RWPE2 (cell line): ENCODE data around the gene EEF2K.
"Not testable (repeated sequence)": the region's sequence is repeated elsewhere in the genome, so short reads cannot be mapped to it uniquely, and the experiment has no call there.

Source experiments
- ATAC-seq: fragments of 200-7000 bp; cut with Tn5 transposase; 3 replicates; pipeline ENCODE4 v1.9.1; 2021; ENCODE audit warnings: low read depth
- DNase-seq: peaks from one replicate; pipeline ENCODE4 v3.0.0-alpha.2; 2020; ENCODE audit warnings: low spot score
- H3K27ac ChIP-seq: fragments of 450-650 bp; 2 replicates; pipeline ENCODE4 v1.5.1; 2017; ENCODE audit warnings: mild to moderate bottlenecking; ENCODE audit not compliant: poor library complexity, severe bottlenecking
- H3K27me3 ChIP-seq: fragments of 250-450 bp; sonication (Bioruptor Pico); 2 replicates; pipeline ENCODE4 v1.5.1; 2021; ENCODE audit warnings: mild to moderate bottlenecking, moderate library complexity; ENCODE audit not compliant: insufficient read depth, poor library complexity, severe bottlenecking
- H3K36me3 ChIP-seq: fragments of 250-450 bp; sonication (Bioruptor Pico); 2 replicates; pipeline ENCODE4 v1.5.1; 2020; ENCODE audit warnings: low read depth, mild to moderate bottlenecking, moderate library complexity
- H3K4me1 ChIP-seq: fragments of 250-450 bp; sonication (Bioruptor Pico); 2 replicates; pipeline ENCODE4 v1.5.1; 2021; ENCODE audit warnings: mild to moderate bottlenecking, moderate library complexity; ENCODE audit not compliant: insufficient read depth, poor library complexity, severe bottlenecking
- H3K4me3 ChIP-seq: fragments of 250-450 bp; sonication (Bioruptor Pico); 2 replicates; pipeline ENCODE4 v1.5.1; 2021; ENCODE audit warnings: mild to moderate bottlenecking, moderate library complexity; ENCODE audit not compliant: severe bottlenecking
- H3K9me3 ChIP-seq: fragments of 250-450 bp; sonication (Bioruptor Pico); 2 replicates; pipeline ENCODE4 v1.5.1; 2021; ENCODE audit warnings: mild to moderate bottlenecking, moderate library complexity; ENCODE audit not compliant: severe bottlenecking
- TF ChIP-seq, protein P1 (sequence below): fragments of 450-650 bp; IDR thresholded peaks from one replicate; pipeline ENCODE4 v1.5.1; 2017; ENCODE audit warnings: mild to moderate bottlenecking, moderate library complexity; ENCODE audit not compliant: poor library complexity, severe bottlenecking

EEF2K gene

DNA sequence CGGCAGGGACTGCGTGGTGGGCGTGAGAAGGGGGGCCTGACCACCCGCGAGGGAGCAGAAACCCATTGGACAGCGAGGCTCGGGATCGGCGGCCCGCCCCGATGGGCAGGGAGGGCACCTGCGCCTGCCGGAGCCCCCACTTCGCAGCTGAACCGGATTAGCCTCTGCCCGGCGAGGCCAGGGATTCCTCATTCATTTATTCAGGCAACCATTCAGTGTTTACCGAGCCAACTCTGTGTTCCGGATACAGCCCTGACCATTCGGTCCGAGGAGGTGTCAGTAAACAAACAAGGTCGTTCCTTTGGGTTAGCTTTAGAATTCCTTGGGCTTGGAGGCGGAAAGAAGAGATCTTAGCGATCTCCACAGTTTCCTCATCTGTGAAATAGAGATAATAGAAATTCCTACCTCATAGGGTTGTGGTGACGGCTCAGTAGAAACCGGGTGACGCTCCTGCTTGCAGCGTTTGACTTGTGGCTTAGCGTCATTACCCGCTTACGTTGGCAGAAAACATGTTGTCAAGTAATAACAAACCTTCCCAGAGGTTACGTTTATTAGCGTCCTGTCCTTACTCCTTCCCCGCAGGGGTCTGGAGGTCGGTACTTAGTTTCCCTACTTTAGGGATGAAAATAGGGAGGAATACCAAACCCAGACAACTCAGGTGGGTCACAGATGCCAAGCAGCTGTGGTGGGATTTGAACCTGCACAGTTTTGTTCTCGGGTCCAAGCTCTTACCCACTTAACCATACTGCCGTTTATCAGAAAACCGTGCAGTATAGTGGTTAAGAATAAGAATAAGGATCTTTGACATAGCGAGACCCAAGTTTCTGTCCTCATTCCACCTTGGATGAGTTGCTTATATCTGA lies 92.0 kb downstream of the EEF2K start:
- no peaks in the 10 kb centered on the region for H3K4me1 ChIP-seq
- peak; percentile 54 for ATAC-seq
- peak overlapping the region; percentile 80 for H3K4me3 ChIP-seq
- H3K9me3 ChIP-seq, result no peaks in the 10 kb centered on the region
- H3K36me3 ChIP-seq, result peaks cover 4% of the 10 kb centered on the region
- H3K27ac ChIP-seq, result peak overlapping the region; percentile 74
- no peaks in the 10 kb centered on the region for H3K27me3 ChIP-seq
- DNase-seq, result no peak
- TF ChIP-seq, protein P1, sequence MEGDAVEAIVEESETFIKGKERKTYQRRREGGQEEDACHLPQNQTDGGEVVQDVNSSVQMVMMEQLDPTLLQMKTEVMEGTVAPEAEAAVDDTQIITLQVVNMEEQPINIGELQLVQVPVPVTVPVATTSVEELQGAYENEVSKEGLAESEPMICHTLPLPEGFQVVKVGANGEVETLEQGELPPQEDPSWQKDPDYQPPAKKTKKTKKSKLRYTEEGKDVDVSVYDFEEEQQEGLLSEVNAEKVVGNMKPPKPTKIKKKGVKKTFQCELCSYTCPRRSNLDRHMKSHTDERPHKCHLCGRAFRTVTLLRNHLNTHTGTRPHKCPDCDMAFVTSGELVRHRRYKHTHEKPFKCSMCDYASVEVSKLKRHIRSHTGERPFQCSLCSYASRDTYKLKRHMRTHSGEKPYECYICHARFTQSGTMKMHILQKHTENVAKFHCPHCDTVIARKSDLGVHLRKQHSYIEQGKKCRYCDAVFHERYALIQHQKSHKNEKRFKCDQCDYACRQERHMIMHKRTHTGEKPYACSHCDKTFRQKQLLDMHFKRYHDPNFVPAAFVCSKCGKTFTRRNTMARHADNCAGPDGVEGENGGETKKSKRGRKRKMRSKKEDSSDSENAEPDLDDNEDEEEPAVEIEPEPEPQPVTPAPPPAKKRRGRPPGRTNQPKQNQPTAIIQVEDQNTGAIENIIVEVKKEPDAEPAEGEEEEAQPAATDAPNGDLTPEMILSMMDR, result no peak

DNA sequence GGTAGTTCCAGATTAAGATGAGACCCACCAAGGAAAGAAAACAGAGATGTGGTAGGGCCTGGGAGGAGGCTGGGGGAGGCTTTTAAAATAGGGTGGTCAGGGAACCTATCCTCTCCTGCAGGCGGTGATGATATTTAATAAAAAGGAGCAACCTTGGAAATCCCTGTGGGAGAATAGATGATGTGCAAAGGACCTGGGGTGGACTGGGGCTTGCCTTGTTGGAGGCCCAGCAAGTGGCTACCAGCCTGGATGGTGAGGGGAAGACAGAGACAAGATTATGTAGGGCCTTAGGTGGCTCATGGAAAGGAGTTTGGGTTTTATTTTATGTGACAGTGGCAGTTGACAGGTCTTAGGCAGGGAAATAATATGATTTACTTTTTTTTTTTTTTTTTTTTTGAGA lies 93.0 kb downstream of the EEF2K start:
- H3K27me3 ChIP-seq, result no peaks in the 10 kb centered on the region
- H3K4me1 ChIP-seq, result no peaks in the 10 kb centered on the region
- peak overlapping the region; percentile 74 for H3K27ac ChIP-seq
- no peak overlapping the region for H3K4me3 ChIP-seq
- H3K36me3 ChIP-seq, result peaks cover 8% of the 10 kb centered on the region
- TF ChIP-seq, protein P1, result no peak
- H3K9me3 ChIP-seq, result no peaks in the 10 kb centered on the region
- no peak for ATAC-seq
- no peak for DNase-seq

DNA sequence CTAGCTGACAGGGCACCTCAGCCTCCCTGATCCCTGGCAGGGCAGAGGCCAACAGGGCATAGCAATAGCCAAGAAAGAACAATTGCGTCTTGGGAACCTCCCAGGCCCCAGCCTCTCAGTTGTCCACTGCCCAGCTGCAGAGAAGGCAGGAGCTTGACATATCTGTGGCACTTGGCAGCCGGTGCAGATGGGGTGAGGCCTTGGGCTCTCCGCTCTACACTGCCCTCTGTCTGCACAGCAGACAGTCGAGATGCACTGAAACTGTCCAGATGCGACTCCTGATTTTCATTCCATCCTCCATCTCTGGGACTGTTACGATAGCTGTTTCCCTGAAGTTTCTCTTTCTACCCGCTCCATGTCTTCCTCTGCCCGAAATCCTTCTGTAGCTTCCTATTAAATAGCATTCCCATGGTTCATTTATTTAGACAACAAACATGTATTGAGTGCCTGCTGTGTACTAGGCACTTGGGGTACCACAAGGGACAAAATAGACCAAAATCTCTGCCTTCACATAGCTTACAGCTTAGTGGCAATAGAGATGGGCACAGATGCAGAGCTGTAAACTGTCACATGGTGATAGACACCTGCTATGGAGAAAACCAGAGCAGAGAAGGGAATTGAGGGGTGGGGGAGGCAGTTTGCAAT lies 94.5 kb downstream of the EEF2K start:
- no peak overlapping the region for H3K27ac ChIP-seq
- TF ChIP-seq, protein P1, result peak; percentile 70
- no peaks in the 10 kb centered on the region for H3K9me3 ChIP-seq
- no peaks in the 10 kb centered on the region for H3K27me3 ChIP-seq
- ATAC-seq, result no peak
- no peaks in the 10 kb centered on the region for H3K4me1 ChIP-seq
- no peak overlapping the region for H3K4me3 ChIP-seq
- peaks cover 21% of the 10 kb centered on the region for H3K36me3 ChIP-seq
- no peak for DNase-seq

DNA sequence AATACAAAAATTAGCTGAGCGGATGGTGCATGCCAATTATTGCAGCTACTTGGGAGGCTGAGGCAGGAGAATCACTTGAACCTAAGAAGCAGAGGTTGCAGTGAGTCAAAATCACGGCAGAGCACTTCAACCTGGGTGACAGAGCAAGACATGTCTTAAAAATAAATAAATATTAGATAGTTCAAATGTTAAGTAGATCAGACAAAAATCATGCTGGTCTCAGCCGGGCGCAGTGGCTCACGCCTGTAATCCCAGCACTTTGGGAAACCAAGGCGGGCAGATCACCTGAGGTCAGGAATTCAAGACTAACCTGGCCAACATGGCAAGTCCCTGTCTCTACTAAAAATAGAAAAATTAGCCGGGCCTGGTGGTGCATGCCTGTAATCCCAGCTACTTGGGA lies 95.3 kb downstream of the EEF2K start:
- not testable (repeated sequence) for H3K4me3 ChIP-seq, H3K4me1 ChIP-seq, ATAC-seq, H3K27ac ChIP-seq, H3K27me3 ChIP-seq, H3K9me3 ChIP-seq, DNase-seq
- H3K36me3 ChIP-seq, result peaks cover 27% of the 10 kb centered on the region

DNA sequence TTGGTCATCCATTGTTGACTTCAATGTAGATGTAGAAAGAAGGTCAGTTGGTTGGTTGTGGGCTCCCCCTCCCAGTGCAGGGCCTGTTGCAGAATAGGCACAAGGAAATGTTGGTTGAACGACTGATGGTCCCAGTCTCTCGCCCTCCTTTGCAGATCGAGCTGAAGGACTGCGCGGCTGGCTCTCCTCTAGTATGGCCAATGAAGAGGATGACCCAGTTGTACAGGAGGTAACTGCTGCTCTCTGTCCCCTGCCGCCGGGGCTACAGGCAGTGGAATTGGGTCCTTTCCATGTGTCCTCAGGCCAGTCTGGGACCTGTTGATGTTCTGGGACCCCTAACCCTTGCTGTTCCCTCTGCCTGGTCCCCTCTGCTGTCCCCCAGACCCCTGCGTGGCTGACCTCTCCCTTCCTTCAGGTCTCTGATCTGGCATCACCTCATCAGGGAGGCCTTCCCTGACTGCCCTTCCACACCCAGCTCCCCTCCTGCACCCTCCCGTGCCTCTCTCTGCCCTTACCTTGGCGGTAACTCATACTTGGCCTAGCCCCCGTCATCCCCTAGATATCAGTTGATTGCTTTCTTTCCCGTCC lies 96.8 kb downstream of the EEF2K start:
- no peak for ATAC-seq

More for the DNA sequence above, 96.8 kb downstream of the EEF2K start:
- H3K27me3 ChIP-seq, result no peaks in the 10 kb centered on the region
- TF ChIP-seq, protein P1, result no peak
- no peak overlapping the region for H3K27ac ChIP-seq
- no peaks in the 10 kb centered on the region for H3K9me3 ChIP-seq
- H3K4me1 ChIP-seq, result no peaks in the 10 kb centered on the region
- no peak for DNase-seq
- peaks cover 29% of the 10 kb centered on the region for H3K36me3 ChIP-seq
- no peak overlapping the region for H3K4me3 ChIP-seq
